SKM-1 treated with dmso at 0.1 percent for 144 hours (cell line): ENCODE results near the gene SALL1.

Experiments used
- DNase-seq: peaks from one replicate; lab custom pipeline; 2025; ENCODE audit not compliant: unreplicated experiment; lab: John Stamatoyannopoulos, UW

The SALL1 gene

DNA sequence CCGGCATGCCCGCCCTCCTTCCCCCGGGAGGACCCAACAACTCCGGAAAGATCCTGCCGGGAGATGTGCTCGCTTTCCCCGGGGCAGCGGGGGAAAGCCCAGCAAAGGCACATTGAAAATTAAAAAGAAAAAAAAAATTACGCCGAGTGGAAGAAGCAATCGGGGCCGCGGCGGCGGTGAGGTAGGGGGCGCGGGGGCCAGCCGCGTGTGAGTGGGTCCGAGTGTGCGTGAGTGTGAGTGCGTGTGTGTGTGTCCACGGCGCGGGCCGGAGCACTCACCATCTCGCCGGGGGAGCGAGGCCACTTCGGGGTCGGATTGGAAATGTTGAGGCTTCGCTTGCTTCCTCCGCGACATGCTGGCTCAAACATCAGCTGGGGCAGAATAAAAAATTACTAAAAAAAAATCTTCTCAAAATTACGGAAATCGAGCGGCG, at the start of gene SALL1:
Gene SALL1 (minus strand): TSS at position 383 of the 433 bp plus-strand sequence. CDS start 29 bp downstream, at position 354.
- no peak for DNase-seq

DNA sequence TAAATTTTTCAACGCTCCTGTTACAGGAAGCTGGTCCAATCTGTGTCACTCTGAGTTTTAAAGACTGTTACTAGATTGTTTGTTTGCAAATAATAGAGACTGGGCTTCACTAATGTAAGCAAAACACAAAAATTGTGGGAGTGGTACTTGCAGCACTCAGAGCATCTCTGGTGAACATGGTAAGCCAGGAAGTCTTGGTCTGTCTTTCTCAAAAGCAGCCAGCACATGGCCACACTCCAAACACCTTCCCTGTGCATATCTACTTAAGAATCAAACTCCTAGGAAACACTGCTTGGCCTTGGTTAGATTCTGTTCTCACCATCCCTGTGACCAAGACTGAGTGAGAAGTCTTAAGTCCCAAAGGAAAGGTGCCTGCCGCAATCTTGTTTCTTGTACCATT, 49.7 kb upstream of the SALL1 start:
- DNase-seq: no peak

DNA sequence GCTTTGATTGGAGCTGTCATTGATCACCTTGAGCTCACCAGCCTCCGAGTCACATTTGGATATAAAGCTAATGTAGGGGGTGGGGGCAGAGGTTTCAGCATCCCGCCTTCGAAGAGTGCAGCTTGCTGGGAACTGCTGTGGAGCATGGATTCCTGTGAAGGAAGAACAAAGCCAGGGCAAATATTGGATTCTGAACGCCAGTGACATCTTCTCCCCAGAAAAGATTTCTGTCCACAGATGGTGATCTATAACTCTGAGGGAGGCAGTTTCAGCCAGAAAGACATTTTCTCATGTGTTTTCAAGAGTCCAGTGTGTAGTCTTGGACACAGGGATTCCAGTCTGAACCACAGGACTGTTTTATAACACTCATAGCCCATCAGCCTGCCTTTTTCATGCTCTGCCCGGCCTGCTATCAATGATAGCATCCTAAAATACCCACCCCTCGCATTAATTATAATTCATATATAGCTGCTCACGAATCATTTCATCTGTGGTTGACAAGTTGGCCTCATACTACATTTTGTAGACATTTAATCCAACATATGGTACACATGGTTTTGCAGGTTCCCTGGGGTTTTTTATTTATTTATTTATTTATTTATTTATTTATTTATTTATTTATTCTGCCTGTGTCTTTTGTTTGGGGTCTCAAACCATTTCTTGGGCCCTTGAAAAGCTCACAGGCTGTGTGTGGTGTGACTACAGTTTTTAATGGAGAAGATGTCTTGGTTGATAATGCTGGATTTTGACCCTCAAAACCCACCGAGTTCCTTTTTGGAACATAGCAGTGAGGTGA, 47.1 kb upstream of the SALL1 start:
- no peak for DNase-seq

- DNase-seq: no peak
Measured at GRCh38 chr16:51193879-51194278, 42.8 kb upstream of the SALL1 start.

DNA sequence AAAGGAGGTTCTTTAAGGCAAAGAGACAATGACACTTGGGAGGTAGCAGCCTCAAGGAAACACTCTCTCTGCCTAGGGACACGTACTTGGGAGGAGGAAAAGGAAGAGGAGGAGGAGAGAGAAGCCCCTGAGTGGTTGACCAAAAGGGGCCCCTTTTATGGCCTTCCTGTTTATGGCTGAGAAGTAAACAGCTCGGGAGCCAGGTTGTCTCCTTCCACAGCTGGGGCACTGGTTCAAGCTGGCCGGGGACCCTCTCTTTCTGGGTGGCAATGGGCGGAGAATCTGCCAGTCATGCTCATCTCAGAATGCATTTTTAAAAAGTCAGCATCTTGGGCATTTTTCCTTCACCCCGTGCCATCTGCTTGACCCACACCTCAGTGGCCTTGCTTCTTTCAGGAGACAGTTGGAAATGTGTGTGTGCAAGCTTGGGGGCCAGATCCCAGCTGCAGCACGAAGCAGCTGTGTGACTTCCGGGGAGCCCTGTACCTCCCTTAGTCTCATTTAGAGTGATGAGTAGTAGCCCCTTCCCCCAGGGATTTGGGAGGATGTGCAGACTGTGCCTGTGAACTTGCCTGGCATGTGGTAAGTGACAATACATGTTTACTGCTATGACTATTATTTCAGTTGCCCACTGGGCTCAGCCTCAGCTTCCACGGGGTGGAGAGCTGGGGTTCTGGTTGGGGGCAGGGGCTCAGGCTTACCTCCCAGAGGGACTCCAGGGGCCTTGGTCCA, 33.8 kb upstream of the SALL1 start:
- DNase-seq: no peak

DNA sequence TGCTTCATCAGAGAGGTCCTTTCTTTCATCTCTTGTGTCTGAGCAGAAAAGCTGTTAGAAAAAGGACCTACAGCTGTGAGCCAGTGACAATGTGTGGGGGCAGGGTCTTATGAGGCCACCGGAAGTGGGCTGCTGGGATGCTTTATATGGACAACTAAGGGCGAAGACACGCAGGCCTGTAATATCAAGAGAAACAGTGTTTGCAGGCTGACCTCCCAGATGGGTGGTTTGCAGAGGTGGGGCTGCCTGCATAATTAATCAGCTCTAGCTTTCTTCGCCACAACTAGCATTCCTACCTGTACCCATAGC, 30.4 kb upstream of the SALL1 start:
- no peak for DNase-seq

GRCh38 chr16:51180719-51181502, 29.8 kb upstream of the SALL1 start:
- DNase-seq: no peak

DNA sequence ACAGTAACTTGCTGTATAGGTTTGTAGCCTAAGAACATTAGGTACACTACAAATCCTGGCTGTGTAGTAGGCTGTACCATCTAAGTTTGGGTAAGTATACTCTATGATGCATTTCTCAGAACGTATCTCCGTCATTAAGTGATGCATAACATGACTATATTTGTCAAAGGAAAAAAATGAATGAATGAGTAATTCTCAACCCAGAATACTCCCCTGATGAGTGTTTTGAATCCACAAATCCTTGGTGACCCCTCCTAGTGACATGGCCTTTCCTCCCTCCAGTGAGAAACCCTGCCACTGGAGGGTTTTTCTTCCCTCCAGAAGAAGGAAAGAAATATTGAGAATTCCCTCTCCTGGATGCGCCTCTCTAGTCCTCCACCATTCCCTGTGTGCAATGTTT, 24.0 kb upstream of the SALL1 start:
- no peak for DNase-seq

GRCh38 chr16:51172368-51172767, 21.3 kb upstream of the SALL1 start:
- DNase-seq: no peak

DNA sequence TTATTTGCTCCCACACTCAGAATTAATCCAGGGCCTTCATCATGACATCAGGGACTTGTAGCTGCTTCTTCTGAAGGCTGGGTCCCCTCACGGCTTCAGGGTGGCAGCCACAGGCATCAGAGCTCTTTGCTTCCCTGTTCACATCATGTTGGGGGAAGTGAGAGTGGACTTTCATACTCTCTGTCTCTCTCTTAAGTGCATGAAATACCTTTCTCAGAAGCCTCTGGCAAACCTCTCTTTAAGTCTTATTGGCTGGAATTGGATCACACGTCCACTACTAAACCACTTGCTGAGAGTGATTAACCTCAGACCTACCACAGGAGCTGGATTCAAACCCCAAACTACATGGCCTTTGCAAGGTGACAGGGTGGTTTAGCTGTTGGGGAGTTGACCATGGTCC, 17.7 kb upstream of the SALL1 start:
- no peak for DNase-seq

DNA sequence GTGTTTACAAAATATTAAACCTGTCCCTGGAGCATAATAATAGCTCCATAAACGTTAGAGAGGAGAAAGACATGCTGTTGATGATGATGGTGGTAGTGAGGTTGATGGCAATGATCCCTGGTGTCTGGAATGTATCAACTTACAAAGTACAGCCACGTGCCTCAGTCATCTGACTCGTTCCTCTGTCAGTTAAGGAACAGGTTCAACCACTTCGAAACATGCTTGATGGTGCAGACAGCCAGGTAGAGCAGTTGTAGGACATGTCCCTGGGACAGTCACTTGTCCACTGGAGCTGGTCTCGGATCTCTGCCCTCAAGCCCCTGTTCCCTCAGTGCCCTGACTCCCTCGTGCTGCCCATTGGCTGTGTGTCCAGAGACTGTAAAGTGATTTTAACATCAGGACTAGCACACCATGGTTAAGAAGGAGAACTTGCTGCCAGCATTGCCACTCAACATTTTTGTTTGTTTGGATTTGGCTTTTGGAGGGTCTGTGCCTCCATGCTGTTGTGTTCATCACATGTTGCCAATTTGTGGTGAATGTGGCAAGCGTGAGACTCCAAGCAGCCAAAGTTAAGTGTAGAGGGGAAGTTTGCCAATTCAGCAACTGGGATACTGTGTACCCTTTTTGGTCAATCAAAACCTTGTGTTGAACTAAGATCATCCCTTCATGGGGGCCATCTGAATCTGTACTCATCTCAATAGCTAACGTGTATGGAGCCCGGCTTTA, 16.3 kb upstream of the SALL1 start:
- DNase-seq: no peak

GRCh38 chr16:51166541-51166940, 15.5 kb upstream of the SALL1 start:
- DNase-seq: no peak

DNA sequence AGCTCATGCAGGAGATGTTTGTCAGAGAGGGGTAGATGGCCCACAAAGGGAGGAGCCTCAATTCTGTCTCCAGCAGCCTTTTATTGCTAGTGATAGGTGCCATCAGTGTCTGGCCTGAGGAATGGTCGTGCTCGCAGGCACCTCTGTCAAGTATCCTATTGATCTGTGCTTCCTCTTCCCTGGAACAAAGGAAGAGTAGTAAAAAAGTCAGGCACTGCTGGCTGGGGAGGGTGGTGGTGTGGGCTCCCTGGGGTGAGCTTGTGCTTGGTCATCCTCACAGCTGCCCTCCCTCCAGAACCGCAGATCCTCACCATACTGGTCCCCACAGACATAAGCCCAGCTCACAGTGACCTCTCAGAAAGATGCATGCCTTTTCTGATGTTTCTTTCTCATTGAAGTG, 15.0 kb upstream of the SALL1 start:
- no peak for DNase-seq

- no peak for DNase-seq
Measured at GRCh38 chr16:51165043-51165442, 14.0 kb upstream of the SALL1 start.

DNA sequence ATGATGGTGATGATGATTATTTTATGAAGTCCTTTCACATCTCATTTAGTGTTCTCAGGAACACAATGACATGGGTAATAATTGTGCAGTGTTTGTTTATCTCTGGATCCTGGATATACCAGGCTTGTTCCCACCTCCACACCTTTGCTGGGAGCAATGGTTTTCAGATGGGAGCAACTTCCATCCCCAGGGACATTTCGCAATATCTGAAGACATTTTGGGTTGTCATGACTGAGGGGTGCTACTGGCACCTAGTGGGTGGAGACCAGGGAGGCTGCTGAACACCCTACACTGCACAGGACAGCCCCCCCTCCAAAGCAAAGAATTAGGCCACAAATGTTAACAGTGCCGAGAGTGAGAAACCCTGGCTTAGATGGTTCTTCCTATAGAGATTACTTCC, 13.5 kb upstream of the SALL1 start:
- no peak for DNase-seq

DNA sequence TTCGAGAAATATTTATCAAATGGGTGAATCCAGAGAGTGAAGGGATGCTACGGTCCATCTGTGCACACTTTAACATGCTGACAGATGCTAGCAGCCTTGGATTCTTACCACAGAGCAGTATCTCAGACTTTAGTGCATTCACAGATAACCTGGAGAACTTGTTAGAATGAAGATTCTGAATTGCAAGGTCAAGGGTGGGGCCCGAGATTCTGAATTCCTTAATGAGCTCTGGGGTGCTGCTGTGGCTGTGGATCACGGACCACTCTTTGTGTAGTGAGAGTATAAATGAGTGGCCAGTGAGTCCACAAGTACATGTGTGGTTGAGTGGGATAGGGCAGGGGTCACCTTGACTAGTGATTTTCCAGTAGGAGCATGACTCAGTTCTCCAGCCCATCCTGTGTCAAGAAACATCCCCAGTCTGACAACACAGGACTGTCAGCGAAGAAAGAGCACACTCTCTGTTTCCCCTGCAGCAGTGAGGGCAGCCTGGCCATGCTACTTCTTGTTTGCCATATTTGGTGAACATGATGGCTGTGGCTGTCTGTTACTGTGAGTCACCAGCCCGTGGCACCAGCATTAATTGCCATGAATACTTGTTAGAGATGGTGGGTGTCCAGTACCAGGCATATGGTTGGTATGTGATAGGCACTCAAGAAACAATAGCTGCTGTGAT, 13.0 kb upstream of the SALL1 start:
- no peak for DNase-seq

DNA sequence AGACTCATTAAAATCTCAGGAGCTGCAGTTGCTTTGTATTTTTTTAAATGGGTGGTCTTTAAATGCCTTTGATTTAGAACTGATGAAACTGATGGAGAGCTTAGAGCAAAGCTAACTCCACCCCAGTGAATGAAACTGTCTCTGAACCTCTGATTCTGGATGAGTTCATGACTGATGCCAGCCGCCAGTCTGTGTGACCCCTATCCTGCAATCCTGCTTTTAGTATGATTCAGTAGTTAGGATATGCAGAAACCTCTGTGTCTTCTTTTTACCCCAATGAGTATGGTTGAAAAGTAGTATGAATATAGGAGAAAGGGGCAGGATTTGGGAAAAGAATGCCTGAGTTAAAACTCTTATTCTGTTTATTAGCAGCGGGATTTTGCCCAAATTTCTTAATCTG, 12.3 kb upstream of the SALL1 start:
- no peak for DNase-seq

- no peak for DNase-seq
Measured at GRCh38 chr16:51161440-51162195, 10.5 kb upstream of the SALL1 start.

GRCh38 chr16:51159865-51160264, 8.8 kb upstream of the SALL1 start:
- DNase-seq: no peak

- DNase-seq: no peak
Measured at GRCh38 chr16:51159296-51159695, 8.2 kb upstream of the SALL1 start.
